ENCODE data around the gene FAM9C. TPM values are rescaled to one million over a fixed set of nuclear protein-coding genes. Genes with fewer than 3 reads are reported as not detected.

FAM9C gene
- total RNA-seq, 2 experiments from 2014 or later = not detected

DNA sequence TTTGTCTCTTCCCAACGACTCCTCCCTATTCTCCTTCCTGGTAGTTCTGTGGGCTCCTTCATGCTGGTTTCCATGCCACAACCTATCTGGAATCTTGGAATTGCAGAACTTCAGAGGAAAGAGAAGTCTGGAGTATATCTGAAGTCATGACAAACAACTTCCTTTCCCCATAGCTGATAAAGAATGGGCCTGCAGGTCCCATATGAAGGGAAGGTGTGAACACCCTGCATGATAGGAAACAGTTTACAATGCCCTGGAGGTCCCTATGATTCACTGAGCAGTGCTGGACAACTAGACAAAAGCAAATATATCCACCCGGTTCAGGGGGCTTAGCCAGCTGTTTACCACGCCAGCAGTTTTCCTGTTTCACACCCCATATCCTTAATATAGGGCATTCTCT, 19.4 kb downstream of the FAM9C start:
- Histone ChIP-seq H3K9me3 (ENCODE audit: control insufficient read depth in 1 of 2, insufficient read depth in 1 of 2, low read length in 2 of 2) (no peaks in the 10 kb centered on the region), H3K27ac (ENCODE audit: low read depth in 1 of 2, low read length in 2 of 2) (peak overlapping the region in 1 of 2 donors; percentile 3), H3K4me1 (ENCODE audit: insufficient read depth, low read length) (peaks cover 61% of the 10 kb centered on the region), H3K36me3 (ENCODE audit: insufficient read depth, low read length) (no peaks in the 10 kb centered on the region), H3K4me3 (ENCODE audit: low read length) (no peak overlapping the region), H3K27me3 (ENCODE audit: control insufficient read depth in 1 of 2, insufficient read depth in 2 of 2, low read length in 2 of 2) (no peaks in the 10 kb centered on the region)
- H3K27me3 Mint-ChIP-seq = no peaks in the 10 kb centered on the region
- ChIA-PET POLR2A (interaction anchor here (1.0 to 11.6 kb wide), 8 partner anchors 11 to 66 kb away, joined by 3 to 184 read pairs (median 7); partner anchors contain the start of gene TMSB4X), CTCF (interaction anchor here (2.3 kb wide), 1 partner anchor 78 kb away, joined by 11 read pairs; no protein-coding TSS in a partner anchor)
- no peaks in the 10 kb centered on the region for H3K9me3 Mint-ChIP-seq
- ATAC-seq (ENCODE audit: poor library complexity) (no peak), DNase-seq (no peak)
- no peaks in the 10 kb centered on the region for H3K36me3 Mint-ChIP-seq (ENCODE audit: low read depth)
- intact Hi-C loops (cut with DNase I, micrococcal nuclease) = loop anchor here in 1 of 2 experiments (5.0 kb wide), 1 partner anchor 462 kb away; no protein-coding TSS in a partner anchor
- H3K4me1 Mint-ChIP-seq (ENCODE audit: low read depth) = peaks cover 71% of the 10 kb centered on the region
- peak overlapping the region; percentile 34 for H3K4me3 Mint-ChIP-seq
- TF ChIP-seq, protein P1, sequence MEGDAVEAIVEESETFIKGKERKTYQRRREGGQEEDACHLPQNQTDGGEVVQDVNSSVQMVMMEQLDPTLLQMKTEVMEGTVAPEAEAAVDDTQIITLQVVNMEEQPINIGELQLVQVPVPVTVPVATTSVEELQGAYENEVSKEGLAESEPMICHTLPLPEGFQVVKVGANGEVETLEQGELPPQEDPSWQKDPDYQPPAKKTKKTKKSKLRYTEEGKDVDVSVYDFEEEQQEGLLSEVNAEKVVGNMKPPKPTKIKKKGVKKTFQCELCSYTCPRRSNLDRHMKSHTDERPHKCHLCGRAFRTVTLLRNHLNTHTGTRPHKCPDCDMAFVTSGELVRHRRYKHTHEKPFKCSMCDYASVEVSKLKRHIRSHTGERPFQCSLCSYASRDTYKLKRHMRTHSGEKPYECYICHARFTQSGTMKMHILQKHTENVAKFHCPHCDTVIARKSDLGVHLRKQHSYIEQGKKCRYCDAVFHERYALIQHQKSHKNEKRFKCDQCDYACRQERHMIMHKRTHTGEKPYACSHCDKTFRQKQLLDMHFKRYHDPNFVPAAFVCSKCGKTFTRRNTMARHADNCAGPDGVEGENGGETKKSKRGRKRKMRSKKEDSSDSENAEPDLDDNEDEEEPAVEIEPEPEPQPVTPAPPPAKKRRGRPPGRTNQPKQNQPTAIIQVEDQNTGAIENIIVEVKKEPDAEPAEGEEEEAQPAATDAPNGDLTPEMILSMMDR (IDR thresholded peaks at IDR 0.05) = no peak
- peak overlapping the region; percentile 98 for H3K27ac Mint-ChIP-seq

DNA sequence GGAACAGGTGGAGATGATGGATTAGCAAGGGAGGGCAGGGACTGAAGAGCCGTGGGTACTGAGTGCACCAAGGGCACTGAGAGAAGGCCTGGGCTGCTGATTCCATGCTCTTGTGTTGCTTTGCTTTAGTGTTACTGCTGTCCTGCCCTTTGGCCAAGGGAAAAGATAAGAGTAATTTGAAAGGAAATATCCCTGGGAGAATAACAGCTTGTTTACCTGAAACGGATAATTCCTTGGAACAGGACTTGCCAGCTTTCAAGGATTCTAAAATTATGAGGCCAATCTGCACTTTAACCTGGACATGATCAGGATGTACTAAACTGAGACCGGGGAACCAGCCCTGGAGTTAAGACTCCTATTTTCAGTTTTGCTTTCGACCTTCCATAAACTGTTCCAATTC, 20.4 kb downstream of the FAM9C start:
- ATAC-seq (ENCODE audit: poor library complexity) = no peak
- ChIA-PET CTCF (interaction anchor here (1.0 kb wide), 1 partner anchor 77 kb away, joined by 3 read pairs; no protein-coding TSS in a partner anchor), POLR2A (interaction anchor here (0.7 to 11.6 kb wide), 5 partner anchors 18 to 63 kb away, joined by 4 to 184 read pairs (median 8); partner anchors contain the start of gene TMSB4X)
- intact Hi-C loops (cut with DNase I, micrococcal nuclease) = loop anchor here in 1 of 2 experiments (5.0 kb wide), 1 partner anchor 463 kb away; no protein-coding TSS in a partner anchor
- Mint-ChIP-seq H3K27ac (peak overlapping the region; percentile 72), H3K27me3 (no peaks in the 10 kb centered on the region), H3K36me3 (ENCODE audit: low read depth) (no peaks in the 10 kb centered on the region), H3K9me3 (no peaks in the 10 kb centered on the region), H3K4me3 (no peak overlapping the region), H3K4me1 (ENCODE audit: low read depth) (peaks cover 61% of the 10 kb centered on the region)
- H3K9me3 ChIP-seq (ENCODE audit: control insufficient read depth in 1 of 2, insufficient read depth in 1 of 2, low read length in 2 of 2) = no peaks in the 10 kb centered on the region
- TF ChIP-seq, protein P1 (IDR thresholded peaks at IDR 0.05) = no peak
- H3K27ac ChIP-seq (ENCODE audit: low read depth in 1 of 2, low read length in 2 of 2) = peak overlapping the region in 1 of 2 donors; percentile 34
- H3K4me3 ChIP-seq (ENCODE audit: low read length) = no peak overlapping the region
- no peaks in the 10 kb centered on the region for H3K36me3 ChIP-seq (ENCODE audit: insufficient read depth, low read length)
- H3K27me3 ChIP-seq (ENCODE audit: control insufficient read depth in 1 of 2, insufficient read depth in 2 of 2, low read length in 2 of 2) = no peaks in the 10 kb centered on the region
- DNase-seq = no peak
- peaks cover 51% of the 10 kb centered on the region for H3K4me1 ChIP-seq (ENCODE audit: insufficient read depth, low read length)

DNA sequence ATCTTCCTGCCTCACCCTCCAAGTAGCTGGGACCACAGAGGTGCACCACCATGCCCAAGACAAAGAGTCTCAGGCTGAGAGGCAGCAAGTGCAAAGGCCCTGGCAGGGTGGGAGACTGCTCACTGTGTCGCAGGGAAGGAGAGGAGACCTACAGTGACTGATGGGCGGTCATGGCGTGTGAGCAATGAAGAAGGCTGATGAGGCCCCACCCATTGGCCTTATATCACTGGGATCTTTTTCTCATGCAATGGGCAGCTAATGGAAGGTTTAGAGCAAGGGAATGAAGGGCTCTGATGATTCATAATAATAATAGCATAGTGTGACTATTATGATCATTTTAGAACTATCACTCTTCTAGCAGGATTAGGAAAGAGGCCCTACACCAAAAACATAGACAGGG, 20.9 kb downstream of the FAM9C start:
- Mint-ChIP-seq H3K4me1 (ENCODE audit: low read depth) (peaks cover 57% of the 10 kb centered on the region), H3K4me3 (no peak overlapping the region), H3K27ac (peak overlapping the region; percentile 72), H3K9me3 (no peaks in the 10 kb centered on the region), H3K36me3 (ENCODE audit: low read depth) (no peaks in the 10 kb centered on the region), H3K27me3 (no peaks in the 10 kb centered on the region)
- ChIA-PET POLR2A (interaction anchor here (0.7 to 11.6 kb wide), 7 partner anchors 10 to 66 kb away, joined by 3 to 184 read pairs (median 4); partner anchors contain the start of gene TMSB4X), CTCF (interaction anchor here (1.1 kb wide), 1 partner anchor 17 kb away, joined by 3 read pairs; no protein-coding TSS in a partner anchor)
- intact Hi-C loops (cut with DNase I, micrococcal nuclease) = loop anchor here in 1 of 2 experiments (5.0 kb wide), 1 partner anchor 464 kb away; no protein-coding TSS in a partner anchor
- DNase-seq (no peak), ATAC-seq (ENCODE audit: poor library complexity) (no peak)
- Histone ChIP-seq H3K36me3 (ENCODE audit: insufficient read depth, low read length) (no peaks in the 10 kb centered on the region), H3K4me1 (ENCODE audit: insufficient read depth, low read length) (peaks cover 47% of the 10 kb centered on the region), H3K9me3 (ENCODE audit: control insufficient read depth in 1 of 2, insufficient read depth in 1 of 2, low read length in 2 of 2) (no peaks in the 10 kb centered on the region), H3K27ac (ENCODE audit: low read depth in 1 of 2, low read length in 2 of 2) (no peak overlapping the region), H3K4me3 (ENCODE audit: low read length) (no peak overlapping the region), H3K27me3 (ENCODE audit: control insufficient read depth in 1 of 2, insufficient read depth in 2 of 2, low read length in 2 of 2) (no peaks in the 10 kb centered on the region)
- TF ChIP-seq, protein P1 (IDR thresholded peaks at IDR 0.05) = no peak
